Loucy (cell line): ENCODE measurements around the gene POP4.

Experiments used
- H2AFZ ChIP-seq: fragments of 200-600 bp; sonication (generic); 2 replicates; pipeline ENCODE4 v1.6.0; 2016; ENCODE audit warnings: antibody characterized with exemption, mild to moderate bottlenecking, low read length, moderate library complexity
- H3F3A ChIP-seq: fragments of 200-600 bp; 2 replicates; pipeline ENCODE4 v1.6.0; 2016; ENCODE audit warnings: antibody characterized with exemption, low read depth, mild to moderate bottlenecking
- H3K27me3 ChIP-seq: fragments of 200-600 bp; sonication (generic); 2 replicates; pipeline ENCODE4 v1.6.1; 2014; ENCODE audit warnings: low read length, mild to moderate bottlenecking; ENCODE audit not compliant: insufficient read depth, poor library complexity, severe bottlenecking
- H3K36me3 ChIP-seq: fragments of 200-600 bp; sonication (generic); 2 replicates; pipeline ENCODE4 v1.6.1; 2016; ENCODE audit warnings: low read length; ENCODE audit not compliant: insufficient read depth
- H3K4me1 ChIP-seq: fragments of 200-600 bp; sonication (generic); 2 replicates; pipeline ENCODE4 v1.5.1; 2014; ENCODE audit warnings: low read length, mild to moderate bottlenecking; ENCODE audit not compliant: insufficient read depth, poor library complexity, severe bottlenecking
- H3K4me2 ChIP-seq: fragments of 200-600 bp; sonication (generic); 2 replicates; pipeline ENCODE4 v1.6.0; 2014; ENCODE audit warnings: antibody characterized with exemption, low read length, low read depth, mild to moderate bottlenecking; ENCODE audit not compliant: poor library complexity, severe bottlenecking
- H3K4me3 ChIP-seq: fragments of 200-600 bp; sonication (generic); 2 replicates; pipeline ENCODE4 v1.5.1; 2014; ENCODE audit warnings: low read length, mild to moderate bottlenecking, mixed read lengths; ENCODE audit not compliant: poor library complexity, severe bottlenecking
- H3K79me2 ChIP-seq: fragments of 200-600 bp; sonication (generic); 2 replicates; pipeline ENCODE4 v1.6.1; 2014; ENCODE audit warnings: low read length; ENCODE audit not compliant: insufficient read depth
- H3K9ac ChIP-seq: fragments of 200-600 bp; sonication (generic); 2 replicates; pipeline ENCODE4 v1.6.0; 2014; ENCODE audit warnings: mild to moderate bottlenecking, low read depth, low read length, moderate library complexity; ENCODE audit not compliant: poor library complexity, severe bottlenecking
- H3K9me2 ChIP-seq: fragments of 200-600 bp; sonication (generic); replicated peaks from 2 replicates; pipeline ENCODE4 v1.6.1; 2016; ENCODE audit warnings: low read depth, low read length, mixed read lengths
- H3K9me3 ChIP-seq: fragments of 200-600 bp; sonication (generic); 2 replicates; pipeline ENCODE4 v1.6.1; 2014; ENCODE audit warnings: mild to moderate bottlenecking, antibody characterized with exemption, low read length, low read depth; ENCODE audit not compliant: insufficient read depth
- H4K20me1 ChIP-seq: fragments of 200-600 bp; sonication (generic); 2 replicates; pipeline ENCODE4 v1.6.0; 2014; ENCODE audit warnings: antibody characterized with exemption, low read length, mild to moderate bottlenecking; ENCODE audit not compliant: insufficient read depth, poor library complexity, severe bottlenecking
- EZH2phosphoT487 ChIP-seq: fragments of 200-600 bp; IDR thresholded peaks from 2 replicates; pipeline ENCODE4 v1.6.1; 2018; ENCODE audit warnings: antibody characterized with exemption, mild to moderate bottlenecking, moderate library complexity, borderline replicate concordance
- TF ChIP-seq, protein P1 (sequence below): fragments of 200-600 bp; sonication (generic); conservative IDR thresholded peaks from 2 replicates; pipeline ENCODE4 v1.5.1; 2014; ENCODE audit warnings: mild to moderate bottlenecking, antibody characterized with exemption, low read length

The POP4 gene

DNA sequence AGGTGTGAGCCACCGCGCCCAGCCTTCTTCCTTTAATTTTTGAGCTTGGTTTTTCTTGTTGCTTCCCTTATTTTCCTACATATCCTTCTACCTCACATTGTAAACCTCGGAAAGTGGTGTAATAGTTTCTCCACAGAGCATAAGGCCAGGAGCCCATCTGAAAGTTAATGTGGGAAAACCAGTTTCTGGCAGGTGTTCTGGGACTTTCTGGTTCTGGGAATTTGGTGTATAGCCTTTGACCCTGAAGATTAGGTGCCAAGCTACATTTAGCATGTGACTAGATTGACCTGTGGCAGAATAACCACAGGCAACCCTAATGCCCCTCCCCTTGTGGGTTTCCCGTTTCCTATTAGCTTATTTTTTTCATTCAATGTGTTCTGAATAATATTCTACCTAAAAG, 8.7 kb downstream of the POP4 start:
- no peak for TF ChIP-seq EZH2phosphoT487
- TF ChIP-seq, protein P1, sequence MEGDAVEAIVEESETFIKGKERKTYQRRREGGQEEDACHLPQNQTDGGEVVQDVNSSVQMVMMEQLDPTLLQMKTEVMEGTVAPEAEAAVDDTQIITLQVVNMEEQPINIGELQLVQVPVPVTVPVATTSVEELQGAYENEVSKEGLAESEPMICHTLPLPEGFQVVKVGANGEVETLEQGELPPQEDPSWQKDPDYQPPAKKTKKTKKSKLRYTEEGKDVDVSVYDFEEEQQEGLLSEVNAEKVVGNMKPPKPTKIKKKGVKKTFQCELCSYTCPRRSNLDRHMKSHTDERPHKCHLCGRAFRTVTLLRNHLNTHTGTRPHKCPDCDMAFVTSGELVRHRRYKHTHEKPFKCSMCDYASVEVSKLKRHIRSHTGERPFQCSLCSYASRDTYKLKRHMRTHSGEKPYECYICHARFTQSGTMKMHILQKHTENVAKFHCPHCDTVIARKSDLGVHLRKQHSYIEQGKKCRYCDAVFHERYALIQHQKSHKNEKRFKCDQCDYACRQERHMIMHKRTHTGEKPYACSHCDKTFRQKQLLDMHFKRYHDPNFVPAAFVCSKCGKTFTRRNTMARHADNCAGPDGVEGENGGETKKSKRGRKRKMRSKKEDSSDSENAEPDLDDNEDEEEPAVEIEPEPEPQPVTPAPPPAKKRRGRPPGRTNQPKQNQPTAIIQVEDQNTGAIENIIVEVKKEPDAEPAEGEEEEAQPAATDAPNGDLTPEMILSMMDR: no peak
- Histone ChIP-seq H3K4me2 (no peak overlapping the region), H3K9me3 (no peaks in the 10 kb centered on the region), H2AFZ (no peak overlapping the region), H4K20me1 (no peaks in the 10 kb centered on the region), H3K36me3 (peaks cover 37% of the 10 kb centered on the region; the same call in 1 of the 2 replicates), H3K9me2 (no peaks in the 10 kb centered on the region), H3K4me1 (no peaks in the 10 kb centered on the region), H3F3A (no peaks in the 10 kb centered on the region), H3K9ac (no peak overlapping the region), H3K4me3 (no peak overlapping the region), H3K27me3 (no peaks in the 10 kb centered on the region), H3K79me2 (no peaks in the 10 kb centered on the region)

DNA sequence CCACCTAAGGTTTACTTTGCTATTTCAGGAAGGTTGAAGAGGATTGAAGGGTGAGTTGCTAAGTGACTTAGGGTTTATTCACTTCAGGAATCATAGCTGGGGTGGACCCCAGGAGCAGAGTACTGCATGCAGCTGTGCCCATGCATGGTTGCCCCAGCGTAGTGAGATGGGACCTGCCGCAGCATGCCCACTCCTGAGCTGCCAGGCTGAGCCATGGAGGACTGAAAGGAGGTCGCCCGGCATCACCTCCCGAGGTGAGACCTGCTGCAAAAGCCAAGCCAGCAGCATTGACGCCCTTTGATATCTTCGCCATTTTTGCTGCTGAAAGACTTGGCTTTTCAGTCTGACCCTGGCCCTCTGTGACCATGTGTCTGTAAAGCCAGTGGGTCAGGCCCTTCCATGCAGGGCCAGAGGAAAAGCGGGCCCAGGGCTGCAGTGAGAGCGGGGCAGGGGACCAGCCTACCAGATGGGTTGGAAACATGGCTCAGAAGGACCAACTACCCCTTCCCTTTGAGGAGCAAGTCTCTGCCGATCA, 9.9 kb downstream of the POP4 start:
- no peak overlapping the region for H2AFZ ChIP-seq
- no peak overlapping the region for H3K4me3 ChIP-seq
- H3K9me2 ChIP-seq: no peaks in the 10 kb centered on the region
- no peaks in the 10 kb centered on the region for H3K9me3 ChIP-seq
- H3K79me2 ChIP-seq: no peaks in the 10 kb centered on the region
- peaks cover 37% of the 10 kb centered on the region; the same call in 1 of the 2 replicates for H3K36me3 ChIP-seq
- peaks cover 8% of the 10 kb centered on the region for H3K4me1 ChIP-seq
- H3F3A ChIP-seq: no peaks in the 10 kb centered on the region
- no peak overlapping the region for H3K4me2 ChIP-seq
- H3K27me3 ChIP-seq: no peaks in the 10 kb centered on the region
- TF ChIP-seq, protein P1: no peak
- no peak for TF ChIP-seq EZH2phosphoT487
- H3K9ac ChIP-seq: no peak overlapping the region
- H4K20me1 ChIP-seq: no peaks in the 10 kb centered on the region

DNA sequence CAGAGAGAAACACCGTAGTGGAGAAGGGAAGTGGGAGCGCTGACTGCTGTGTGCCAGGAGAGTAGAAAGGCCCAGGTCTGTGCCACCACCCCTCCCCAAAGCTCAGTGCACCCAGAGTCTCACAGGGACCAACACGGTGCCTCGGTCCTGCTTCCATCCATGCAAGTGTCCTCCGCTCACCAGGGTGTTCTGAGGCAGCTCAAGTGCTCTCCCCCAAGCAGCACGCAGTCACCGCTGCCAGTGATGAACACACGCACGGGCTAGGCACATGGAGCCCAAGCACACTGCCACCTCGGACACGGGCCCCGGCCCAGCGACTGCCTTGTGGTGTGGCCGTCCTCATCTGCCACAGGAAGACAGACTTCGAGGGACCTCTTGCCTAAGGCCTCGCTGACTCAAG, 10.5 kb downstream of the POP4 start:
- no peaks in the 10 kb centered on the region for H3K27me3 ChIP-seq
- no peak overlapping the region for H3K9ac ChIP-seq
- no peaks in the 10 kb centered on the region for H3K9me2 ChIP-seq
- no peaks in the 10 kb centered on the region for H4K20me1 ChIP-seq
- no peaks in the 10 kb centered on the region for H3K79me2 ChIP-seq
- no peak for TF ChIP-seq EZH2phosphoT487
- TF ChIP-seq, protein P1: no peak
- no peaks in the 10 kb centered on the region for H3F3A ChIP-seq
- no peak overlapping the region for H2AFZ ChIP-seq
- H3K36me3 ChIP-seq: peaks cover 34% of the 10 kb centered on the region; the same call in 1 of the 2 replicates
- no peak overlapping the region for H3K4me2 ChIP-seq
- peaks cover 14% of the 10 kb centered on the region for H3K4me1 ChIP-seq
- H3K4me3 ChIP-seq: no peak overlapping the region
- H3K9me3 ChIP-seq: no peaks in the 10 kb centered on the region
